ENCODE data around the gene SMIM14.

- TF ChIP-seq CTCF (IDR thresholded peaks at IDR 0.05) (peak; percentile 66), POLR2AphosphoS5 (IDR thresholded peaks at IDR 0.05; ENCODE audit: low read depth, low read length) (no peak), TCF7L2 (IDR thresholded peaks at IDR 0.05; ENCODE audit: low read depth, low read length) (no peak), SIN3A (IDR thresholded peaks at IDR 0.05; ENCODE audit: borderline replicate concordance, insufficient read depth, low read depth, low read length) (no peak), REST (IDR thresholded peaks at IDR 0.05; ENCODE audit: insufficient read depth in 1 of 2, low read depth in 2 of 2, low read length in 1 of 2) (no peak)
Observed at GRCh38 chr4:39658756-39659155, 20.1 kb upstream of the SMIM14 start.
